SK-N-SH (cell line): Measurements from ENCODE around the gene CENPF. TPM values are rescaled to one million over a fixed set of nuclear protein-coding genes. Genes with fewer than 3 reads are reported as not detected.

Experiments
- CHD2 ChIP-seq: fragments of 150-350 bp; IDR thresholded peaks from 2 replicates; pipeline ENCODE4 v1.6.1; 2018; ENCODE audit warnings: low read length; ENCODE audit not compliant: partially characterized antibody
- CTCF ChIP-seq: fragments of 200-600 bp; sonication (generic); IDR thresholded peaks from 2 replicates; pipeline ENCODE4 v1.6.1; 2017; ENCODE audit warnings: antibody characterized with exemption, mild to moderate bottlenecking, moderate library complexity
- ELF1 ChIP-seq: IDR thresholded peaks from 2 replicates; pipeline ENCODE4 v1.4.0; 2012
- EP300 ChIP-seq, 2 experiments: IDR thresholded peaks; 2 replicates each; pipeline versions ENCODE4 v1.4.0 to v1.6.1; 2012; ENCODE audit warnings: borderline replicate concordance in 1 of 2, low read depth in 1 of 2, low read length in 1 of 2
- EZH2phosphoT487 ChIP-seq: fragments of 200-600 bp; sonication (generic); IDR thresholded peaks from 2 replicates; pipeline ENCODE4 v1.6.1; 2017; ENCODE audit warnings: low read depth, mixed run types, mild to moderate bottlenecking, antibody characterized with exemption, moderate library complexity, borderline replicate concordance
- FOSL2 ChIP-seq: IDR thresholded peaks from 2 replicates; pipeline ENCODE4 v1.4.0; 2012; ENCODE audit warnings: low read depth, mild to moderate bottlenecking, moderate library complexity, borderline replicate concordance
- FOXM1 ChIP-seq: IDR thresholded peaks from 2 replicates; pipeline ENCODE4 v1.4.0; 2012; ENCODE audit warnings: low read depth, mild to moderate bottlenecking
- GABPA ChIP-seq: IDR thresholded peaks from 2 replicates; pipeline ENCODE4 v1.4.0; 2012; ENCODE audit warnings: low read depth, mild to moderate bottlenecking
- IRF3 ChIP-seq: fragments of 150-350 bp; IDR thresholded peaks from 2 replicates; pipeline ENCODE4 v1.6.1; 2016; ENCODE audit warnings: mild to moderate bottlenecking, low read depth, low read length
- MAX ChIP-seq: IDR thresholded peaks from 2 replicates; pipeline ENCODE4 v1.4.0; 2012; ENCODE audit warnings: low read depth
- MXI1 ChIP-seq: IDR thresholded peaks from 2 replicates; pipeline ENCODE4 v1.6.1; 2012; ENCODE audit warnings: mild to moderate bottlenecking, low read depth, low read length, improper control_type of control experiment
- PBX3 ChIP-seq: IDR thresholded peaks from 2 replicates; pipeline ENCODE4; 2012
- POLR2AphosphoS5 ChIP-seq: IDR thresholded peaks from 2 replicates; pipeline ENCODE4 v1.6.1; 2012; ENCODE audit warnings: low read depth, low read length
- RAD21 ChIP-seq: IDR thresholded peaks from 2 replicates; pipeline ENCODE4 v1.6.1; 2012; ENCODE audit warnings: mild to moderate bottlenecking, low read length
- RCOR1 ChIP-seq: fragments of 150-350 bp; IDR thresholded peaks from 2 replicates; pipeline ENCODE4 v1.6.1; 2017; ENCODE audit warnings: antibody characterized with exemption, low read length
- REST ChIP-seq: IDR thresholded peaks from 2 replicates; pipeline ENCODE4 v1.6.1; 2012; ENCODE audit warnings: mild to moderate bottlenecking, low read depth, low read length, moderate library complexity
- RFX5 ChIP-seq: IDR thresholded peaks from 2 replicates; pipeline ENCODE4 v1.6.1; 2012; ENCODE audit warnings: mild to moderate bottlenecking, improper control_type of control experiment, low read length
- RXRA ChIP-seq: IDR thresholded peaks from 2 replicates; pipeline ENCODE4 v1.4.0; 2012; ENCODE audit warnings: low read depth, mild to moderate bottlenecking, borderline replicate concordance
- SIN3A ChIP-seq: IDR thresholded peaks from 2 replicates; pipeline ENCODE4 v1.6.1; 2012; ENCODE audit warnings: low read depth, mild to moderate bottlenecking, low read length, moderate library complexity, borderline replicate concordance
- SMC3 ChIP-seq: IDR thresholded peaks from 2 replicates; pipeline ENCODE4 v1.6.1; 2012; ENCODE audit warnings: low read depth, low read length, improper control_type of control experiment
- TAF1 ChIP-seq: IDR thresholded peaks from 2 replicates; pipeline ENCODE4 v1.6.1; 2012; ENCODE audit warnings: low read depth, mild to moderate bottlenecking, low read length, moderate library complexity, borderline replicate concordance
- TEAD4 ChIP-seq: IDR thresholded peaks from 2 replicates; pipeline ENCODE4 v1.4.0; 2012; ENCODE audit warnings: mild to moderate bottlenecking, borderline replicate concordance; ENCODE audit not compliant: insufficient read depth
- YY1 ChIP-seq: IDR thresholded peaks from 2 replicates; pipeline ENCODE4 v1.4.0; 2012; ENCODE audit warnings: low read depth, mild to moderate bottlenecking
- polyA plus RNA-seq, 3 experiments: library from polyadenylated mRNA; depleted of rRNA; stranded (reverse); fragments of >200 nt; gene quantifications; 2 replicates each; pipeline ENCODE4 v1.2.3, GENCODE V29; 2012

CENPF gene
- polyA plus RNA-seq, 1 of the 3 experiments (the other 2 are of a cell fraction) = 14.5 TPM

GRCh38 chr1:214557952-214558735 is 44.9 kb upstream of the CENPF start (continued):
- TF ChIP-seq RFX5 (no peak), RAD21 (no peak), MAX (no peak; the same call in 1 of the 2 replicates), REST (no peak), ELF1 (no peak), TEAD4 (peak; percentile 55), CHD2 (no peak), CTCF (no peak), EP300 (IDR thresholded peaks at IDR 0.05; ENCODE audit: borderline replicate concordance in 1 of 2, low read depth in 1 of 2, low read length in 1 of 2) (peak in 1 of 2 experiments; percentile 83; a peak in 2 of 4 replicates), TAF1 (0 out of 2 replicates have a peak, but pooled peaks have one; percentile 13), IRF3 (no peak), RCOR1 (no peak), FOXM1 (no peak), PBX3 (peak; percentile 77), FOSL2 (peak; percentile 84), SIN3A (0 out of 2 replicates have a peak, but pooled peaks have one; percentile 12), RXRA (peak; percentile 57; the same call in 1 of the 2 replicates), EZH2phosphoT487 (no peak), SMC3 (no peak), MXI1 (no peak), YY1 (peak; percentile 43; the same call in 1 of the 2 replicates), GABPA (no peak), POLR2AphosphoS5 (no peak)
